Cardiac fibroblast (primary cell): Measurements from ENCODE around the gene GATAD2B.

ENCODE experiments used
- DNase-seq, 2 donors: peaks; one replicate each; pipeline versions ENCODE4 v3.0.0 to v3.0.0-alpha.2; 2010; ENCODE audit warnings: low read depth in 2 of 2
- H3K4me3 ChIP-seq, 2 donors: replicated peaks in 1 of 2; 1 replicate in 1 of 2; 2 replicates in 1 of 2; pipeline ENCODE4 v1.5.1; 2011; ENCODE audit warnings: low read depth in 2 of 2, low read length in 2 of 2, mild to moderate bottlenecking in 2 of 2, moderate library complexity in 1 of 2
- TF ChIP-seq, protein P1 (sequence below): IDR thresholded peaks from one replicate; pipeline ENCODE4 v1.5.1; 2011; ENCODE audit warnings: low read depth, mild to moderate bottlenecking, low read length, inconsistent platforms

GATAD2B gene

DNA sequence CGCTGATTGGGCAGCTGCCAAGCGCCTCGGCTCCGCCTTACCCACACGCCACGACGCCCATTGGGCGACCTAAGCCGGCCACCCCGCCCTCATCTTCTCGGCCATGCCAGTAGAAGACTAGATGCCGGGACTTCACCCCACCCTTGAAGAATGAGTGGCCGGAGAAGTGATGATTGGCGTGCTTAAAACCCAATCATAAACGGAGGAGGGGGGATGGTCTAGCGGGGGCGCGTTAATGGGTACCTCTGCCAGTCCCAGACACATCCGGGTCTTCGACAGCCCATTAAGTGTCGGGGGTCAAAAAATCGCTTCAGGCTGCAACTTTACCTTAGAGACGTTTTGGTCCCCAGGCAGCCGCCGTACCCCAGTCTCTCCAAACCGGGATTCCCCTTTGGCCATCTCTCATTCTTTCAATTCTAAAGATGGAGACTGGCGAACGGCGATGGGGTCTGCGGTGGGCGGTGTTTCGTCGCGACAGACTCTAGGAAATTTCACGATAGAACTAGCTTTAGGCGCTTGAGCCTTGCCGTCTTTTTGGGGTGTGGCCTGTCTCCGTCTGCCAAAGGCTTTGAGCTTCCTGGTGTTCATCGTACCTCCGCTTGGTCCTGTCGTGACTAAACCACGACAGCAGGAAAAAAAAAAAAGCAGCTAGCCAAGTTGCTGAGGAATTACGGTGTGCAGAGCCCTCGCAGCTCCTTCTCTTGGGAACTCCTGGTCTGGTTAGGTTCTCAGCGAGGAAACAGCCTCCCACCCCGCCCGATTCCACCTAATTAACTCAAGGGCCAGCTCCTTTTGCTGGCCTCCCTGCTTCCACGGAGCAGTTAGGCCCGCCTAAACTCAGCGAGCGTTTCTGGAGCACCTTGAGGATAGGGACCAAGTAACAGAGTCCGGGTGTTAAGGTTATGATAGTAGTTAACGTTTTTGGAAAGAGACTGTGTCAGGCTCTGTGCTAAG is at the start of gene GATAD2B:
TSS of gene GATAD2B (minus strand) at position 1 of the 954 bp plus-strand sequence. CDS start 94,625 bp downstream, outside the sequence.
- TF ChIP-seq, protein P1, sequence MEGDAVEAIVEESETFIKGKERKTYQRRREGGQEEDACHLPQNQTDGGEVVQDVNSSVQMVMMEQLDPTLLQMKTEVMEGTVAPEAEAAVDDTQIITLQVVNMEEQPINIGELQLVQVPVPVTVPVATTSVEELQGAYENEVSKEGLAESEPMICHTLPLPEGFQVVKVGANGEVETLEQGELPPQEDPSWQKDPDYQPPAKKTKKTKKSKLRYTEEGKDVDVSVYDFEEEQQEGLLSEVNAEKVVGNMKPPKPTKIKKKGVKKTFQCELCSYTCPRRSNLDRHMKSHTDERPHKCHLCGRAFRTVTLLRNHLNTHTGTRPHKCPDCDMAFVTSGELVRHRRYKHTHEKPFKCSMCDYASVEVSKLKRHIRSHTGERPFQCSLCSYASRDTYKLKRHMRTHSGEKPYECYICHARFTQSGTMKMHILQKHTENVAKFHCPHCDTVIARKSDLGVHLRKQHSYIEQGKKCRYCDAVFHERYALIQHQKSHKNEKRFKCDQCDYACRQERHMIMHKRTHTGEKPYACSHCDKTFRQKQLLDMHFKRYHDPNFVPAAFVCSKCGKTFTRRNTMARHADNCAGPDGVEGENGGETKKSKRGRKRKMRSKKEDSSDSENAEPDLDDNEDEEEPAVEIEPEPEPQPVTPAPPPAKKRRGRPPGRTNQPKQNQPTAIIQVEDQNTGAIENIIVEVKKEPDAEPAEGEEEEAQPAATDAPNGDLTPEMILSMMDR, result no peak
- peak; percentile 100 for DNase-seq
- H3K4me3 ChIP-seq, result peak within 1 kb of the TSS; percentile 94 to 96

DNA sequence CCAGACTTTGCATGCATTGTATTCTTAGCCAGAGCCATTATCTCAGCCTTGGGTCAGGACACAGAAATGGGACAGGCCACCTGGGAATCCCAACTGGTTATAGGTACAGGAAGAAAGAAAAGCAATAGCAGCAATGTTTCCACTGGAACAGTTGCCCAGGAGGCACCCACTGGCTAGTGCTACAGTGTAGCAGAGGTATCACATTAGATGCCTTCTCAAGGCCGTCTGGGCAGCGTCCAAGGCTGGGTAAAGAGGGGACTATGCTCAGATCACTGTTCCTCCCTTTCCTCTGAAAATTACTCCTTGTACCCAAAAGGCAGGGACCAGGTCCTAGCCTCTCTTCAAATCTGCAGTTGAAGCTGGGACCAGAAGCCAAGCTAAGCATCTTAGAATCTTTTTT is 47.6 kb upstream of the GATAD2B start:
- no peak for DNase-seq
- no peak overlapping the region for H3K4me3 ChIP-seq
- TF ChIP-seq, protein P1, result no peak

DNA sequence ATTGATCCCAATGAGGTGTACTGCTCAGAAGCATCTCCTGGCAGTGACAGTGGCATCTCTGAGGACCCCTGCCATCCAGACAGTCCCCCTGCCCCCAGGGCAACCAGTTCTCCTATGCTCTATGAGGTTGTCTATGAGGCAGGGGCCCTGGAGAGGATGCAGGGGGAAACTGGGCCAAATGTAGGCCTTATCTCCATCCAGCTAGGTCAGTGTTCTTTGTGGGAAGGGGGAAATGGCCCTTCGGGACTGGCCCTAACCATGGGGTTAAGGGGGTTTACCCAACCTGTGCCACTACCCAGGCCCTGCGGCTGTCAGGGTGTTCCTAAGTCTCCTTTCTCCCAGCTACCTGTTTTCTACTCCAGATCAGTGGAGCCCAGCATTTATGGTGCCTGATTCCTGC is 46.2 kb upstream of the GATAD2B start:
- no peak for DNase-seq
- H3K4me3 ChIP-seq, result no peak overlapping the region
- TF ChIP-seq, protein P1, result no peak

DNA sequence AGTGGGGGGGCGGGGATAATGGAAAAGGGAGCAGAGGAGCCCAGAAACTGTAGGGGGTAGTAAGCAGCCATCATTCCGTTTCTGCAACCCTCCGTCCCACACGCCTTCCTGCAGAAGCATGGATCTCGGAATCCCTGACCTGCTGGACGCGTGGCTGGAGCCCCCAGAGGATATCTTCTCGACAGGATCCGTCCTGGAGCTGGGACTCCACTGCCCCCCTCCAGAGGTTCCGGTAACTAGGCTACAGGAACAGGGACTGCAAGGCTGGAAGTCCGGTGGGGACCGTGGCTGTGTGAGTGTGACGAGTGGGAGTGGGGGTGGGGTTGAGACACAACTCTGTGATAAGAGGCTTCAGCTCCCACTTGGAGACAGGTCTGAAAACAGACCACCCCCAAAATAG is 45.6 kb upstream of the GATAD2B start:
- H3K4me3 ChIP-seq, result peak overlapping the region; percentile 64 to 67
- no peak for DNase-seq
- TF ChIP-seq, protein P1, result no peak

DNA sequence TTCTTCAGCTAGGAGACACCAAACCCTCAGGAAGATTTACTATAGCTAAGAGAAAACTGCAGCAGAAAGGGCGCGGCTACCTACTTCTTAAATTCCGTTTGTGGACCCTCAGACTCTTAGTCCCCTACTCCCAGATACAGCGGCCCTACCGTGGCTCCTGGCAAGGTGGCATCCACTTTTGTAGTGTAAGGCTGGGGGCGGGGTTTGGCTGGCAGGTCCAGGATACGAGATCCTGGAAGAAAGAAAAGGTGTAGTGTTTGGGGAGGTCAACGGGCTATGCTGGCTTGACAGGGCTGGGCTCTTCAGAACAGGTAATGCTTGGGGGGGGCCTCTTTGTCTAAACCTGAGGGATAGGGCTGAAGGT is 45.2 kb upstream of the GATAD2B start:
- TF ChIP-seq, protein P1, result no peak
- H3K4me3 ChIP-seq, result peak overlapping the region; percentile 64 to 67
- no peak for DNase-seq

DNA sequence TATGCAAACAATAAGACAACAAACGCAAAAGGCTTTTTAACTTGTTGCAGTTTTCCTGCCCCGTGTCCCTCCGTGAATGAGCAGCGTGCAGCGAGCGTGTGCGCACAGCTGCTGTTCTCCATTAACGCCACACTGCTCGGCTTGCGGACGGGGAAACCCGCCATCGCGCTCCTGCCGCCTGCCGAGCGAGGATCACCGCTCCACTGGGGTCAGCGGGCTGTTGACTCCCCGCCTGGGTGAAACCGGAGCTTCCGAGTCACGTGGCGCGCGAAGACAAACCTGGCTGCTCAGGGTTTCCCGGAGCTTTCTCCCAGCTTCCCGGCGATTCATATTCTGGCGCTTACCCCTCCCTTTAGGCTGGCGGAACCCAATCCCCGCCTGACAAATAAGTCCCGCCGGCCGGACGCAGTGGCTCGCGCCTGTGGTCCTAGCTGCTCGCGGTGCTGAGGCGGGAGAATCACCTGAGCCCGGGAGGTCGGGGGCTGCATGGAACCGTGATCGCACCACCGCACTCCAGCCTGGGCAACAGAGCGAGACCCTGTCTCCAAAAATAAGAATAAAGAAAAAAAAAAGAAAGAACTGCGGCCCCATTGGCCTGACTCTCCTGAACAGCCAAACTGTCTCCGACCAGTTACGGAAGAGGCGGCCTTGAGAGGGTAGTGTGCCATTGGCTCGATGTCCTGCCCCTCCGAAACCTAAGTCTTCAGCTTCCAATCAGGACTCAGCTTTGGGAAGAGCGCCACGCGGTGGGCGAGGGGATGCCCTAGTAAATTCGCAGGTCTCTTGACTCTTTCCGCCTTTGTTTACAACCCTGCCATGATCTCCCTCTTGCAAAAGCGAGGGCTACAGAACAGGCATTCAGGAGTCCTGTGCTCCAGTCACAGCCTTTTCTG is 44.6 kb upstream of the GATAD2B start, which contains the start of gene CREB3L4:
TSS of gene CREB3L4 (plus strand) at position 796 of the 893 bp plus-strand sequence. CDS start 624 bp downstream, outside the sequence.
- DNase-seq, result peak; percentile 99
- TF ChIP-seq, protein P1, result peak; percentile 40
- H3K4me3 ChIP-seq, result peak within 1 kb of the TSS; percentile 64 to 67
